ENCODE measurements around the gene INKA2.

Gene INKA2

DNA sequence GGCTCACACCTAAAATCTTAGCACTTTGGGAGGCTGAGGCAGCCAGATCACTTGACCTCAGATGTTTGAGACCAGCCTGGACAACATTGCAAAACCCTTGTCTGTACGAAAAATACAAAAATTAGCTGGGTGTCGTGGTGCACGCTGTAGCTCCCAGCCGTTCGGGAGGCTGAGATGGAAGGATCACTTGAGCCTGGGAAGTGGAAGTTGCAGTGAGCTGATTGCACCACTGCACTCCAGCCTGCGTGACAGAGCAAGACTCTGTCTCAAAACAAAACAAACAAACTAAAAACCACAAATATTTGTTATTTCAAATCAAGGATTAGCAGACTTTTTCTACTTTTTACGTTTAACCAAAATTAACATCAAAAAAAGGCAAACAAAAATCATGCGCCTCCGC, 31.3 kb downstream of the INKA2 start:
- Histone ChIP-seq H3K4me1 (ENCODE audit: insufficient read depth, low read length, poor library complexity, severe bottlenecking) (no peaks in the 10 kb centered on the region), H3K36me3 (ENCODE audit: insufficient read depth, low read length) (peaks cover 81% of the 10 kb centered on the region), H3F3A (ENCODE audit: low read depth) (no peaks in the 10 kb centered on the region)

DNA sequence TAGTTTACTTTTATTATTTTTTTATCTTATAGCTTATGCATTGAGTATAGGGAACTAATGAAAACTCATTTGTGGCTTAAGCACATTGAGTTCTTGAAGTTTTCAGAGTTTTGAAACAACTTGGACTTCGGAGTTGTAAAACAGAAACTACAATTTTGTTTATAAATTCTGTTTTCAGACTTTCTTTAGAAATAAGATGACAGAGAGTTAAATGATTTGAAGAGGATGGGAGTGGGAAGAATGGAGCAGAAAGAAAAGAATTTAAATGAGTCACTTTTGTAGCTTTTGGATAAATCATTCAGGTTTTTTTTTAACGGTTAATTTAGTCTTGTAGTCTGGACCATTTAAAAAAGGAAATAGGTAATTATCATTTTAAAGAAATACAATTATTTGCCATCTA, 32.3 kb downstream of the INKA2 start:
- Histone ChIP-seq H3K4me2 (ENCODE audit: low read depth, low read length, poor library complexity, severe bottlenecking) (no peak overlapping the region), H3K4me1 (ENCODE audit: insufficient read depth, low read length, poor library complexity, severe bottlenecking) (no peaks in the 10 kb centered on the region), H3K27me3 (ENCODE audit: insufficient read depth, low read length, poor library complexity, severe bottlenecking) (no peaks in the 10 kb centered on the region), H3K9ac (ENCODE audit: low read depth, low read length, poor library complexity, severe bottlenecking) (no peak overlapping the region), H4K20me1 (ENCODE audit: insufficient read depth, low read length, poor library complexity, severe bottlenecking) (no peaks in the 10 kb centered on the region), H2AFZ (ENCODE audit: low read length) (no peak overlapping the region), H3K9me3 (ENCODE audit: insufficient read depth, low read depth, low read length) (no peaks in the 10 kb centered on the region), H3K79me2 (ENCODE audit: insufficient read depth, low read length) (no peaks in the 10 kb centered on the region), H3K4me3 (ENCODE audit: low read length, poor library complexity, severe bottlenecking) (no peak overlapping the region), H3F3A (ENCODE audit: low read depth) (no peaks in the 10 kb centered on the region), H3K9me2 (replicated peaks; ENCODE audit: low read depth, low read length) (no peaks in the 10 kb centered on the region), H3K36me3 (ENCODE audit: insufficient read depth, low read length) (peaks cover 89% of the 10 kb centered on the region)
- TF ChIP-seq, protein P1, sequence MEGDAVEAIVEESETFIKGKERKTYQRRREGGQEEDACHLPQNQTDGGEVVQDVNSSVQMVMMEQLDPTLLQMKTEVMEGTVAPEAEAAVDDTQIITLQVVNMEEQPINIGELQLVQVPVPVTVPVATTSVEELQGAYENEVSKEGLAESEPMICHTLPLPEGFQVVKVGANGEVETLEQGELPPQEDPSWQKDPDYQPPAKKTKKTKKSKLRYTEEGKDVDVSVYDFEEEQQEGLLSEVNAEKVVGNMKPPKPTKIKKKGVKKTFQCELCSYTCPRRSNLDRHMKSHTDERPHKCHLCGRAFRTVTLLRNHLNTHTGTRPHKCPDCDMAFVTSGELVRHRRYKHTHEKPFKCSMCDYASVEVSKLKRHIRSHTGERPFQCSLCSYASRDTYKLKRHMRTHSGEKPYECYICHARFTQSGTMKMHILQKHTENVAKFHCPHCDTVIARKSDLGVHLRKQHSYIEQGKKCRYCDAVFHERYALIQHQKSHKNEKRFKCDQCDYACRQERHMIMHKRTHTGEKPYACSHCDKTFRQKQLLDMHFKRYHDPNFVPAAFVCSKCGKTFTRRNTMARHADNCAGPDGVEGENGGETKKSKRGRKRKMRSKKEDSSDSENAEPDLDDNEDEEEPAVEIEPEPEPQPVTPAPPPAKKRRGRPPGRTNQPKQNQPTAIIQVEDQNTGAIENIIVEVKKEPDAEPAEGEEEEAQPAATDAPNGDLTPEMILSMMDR (conservative IDR thresholded peaks at IDR 0.05; ENCODE audit: low read length): no peak
- TF ChIP-seq EZH2phosphoT487 (IDR thresholded peaks at IDR 0.05; ENCODE audit: borderline replicate concordance): no peak

More for the DNA sequence above, 31.3 kb downstream of the INKA2 start:
- Histone ChIP-seq H3K9ac (ENCODE audit: low read depth, low read length, poor library complexity, severe bottlenecking) (no peak overlapping the region), H2AFZ (ENCODE audit: low read length) (no peak overlapping the region), H3K79me2 (ENCODE audit: insufficient read depth, low read length) (no peaks in the 10 kb centered on the region), H4K20me1 (ENCODE audit: insufficient read depth, low read length, poor library complexity, severe bottlenecking) (no peaks in the 10 kb centered on the region), H3K9me2 (replicated peaks; ENCODE audit: low read depth, low read length) (no peaks in the 10 kb centered on the region), H3K27me3 (ENCODE audit: insufficient read depth, low read length, poor library complexity, severe bottlenecking) (no peaks in the 10 kb centered on the region), H3K4me2 (ENCODE audit: low read depth, low read length, poor library complexity, severe bottlenecking) (no peak overlapping the region), H3K9me3 (ENCODE audit: insufficient read depth, low read depth, low read length) (no peaks in the 10 kb centered on the region), H3K4me3 (ENCODE audit: low read length, poor library complexity, severe bottlenecking) (no peak overlapping the region)
- no peak for TF ChIP-seq EZH2phosphoT487 (IDR thresholded peaks at IDR 0.05; ENCODE audit: borderline replicate concordance)
- TF ChIP-seq, protein P1 (conservative IDR thresholded peaks at IDR 0.05; ENCODE audit: low read length): no peak

DNA sequence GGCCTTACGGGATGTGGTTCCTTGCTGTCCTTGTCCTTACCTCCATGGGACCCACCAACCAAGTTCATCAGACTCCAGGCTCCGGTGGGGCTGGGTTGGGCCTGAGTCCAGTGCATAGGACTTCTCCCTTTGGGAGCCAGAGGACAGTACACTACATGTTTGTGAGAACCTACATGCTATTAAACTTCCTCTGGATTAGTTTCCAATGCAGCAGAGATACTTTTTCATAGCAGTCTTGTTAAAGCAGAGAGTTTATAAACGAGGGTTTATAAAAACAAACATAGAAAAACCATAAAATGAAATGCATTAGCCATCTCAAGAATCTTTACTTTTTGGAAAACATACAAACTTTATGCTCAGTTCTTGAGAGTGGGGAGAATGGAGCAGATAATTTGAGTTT, 33.4 kb downstream of the INKA2 start:
- Histone ChIP-seq H3K79me2 (ENCODE audit: insufficient read depth, low read length) (no peaks in the 10 kb centered on the region), H3K9ac (ENCODE audit: low read depth, low read length, poor library complexity, severe bottlenecking) (no peak overlapping the region), H3K27me3 (ENCODE audit: insufficient read depth, low read length, poor library complexity, severe bottlenecking) (no peaks in the 10 kb centered on the region), H3K4me3 (ENCODE audit: low read length, poor library complexity, severe bottlenecking) (no peak overlapping the region), H3K9me2 (replicated peaks; ENCODE audit: low read depth, low read length) (no peaks in the 10 kb centered on the region), H3F3A (ENCODE audit: low read depth) (no peaks in the 10 kb centered on the region), H3K4me2 (ENCODE audit: low read depth, low read length, poor library complexity, severe bottlenecking) (no peak overlapping the region), H3K4me1 (ENCODE audit: insufficient read depth, low read length, poor library complexity, severe bottlenecking) (no peaks in the 10 kb centered on the region), H3K9me3 (ENCODE audit: insufficient read depth, low read depth, low read length) (no peaks in the 10 kb centered on the region), H3K36me3 (ENCODE audit: insufficient read depth, low read length) (peaks cover 93% of the 10 kb centered on the region), H4K20me1 (ENCODE audit: insufficient read depth, low read length, poor library complexity, severe bottlenecking) (no peaks in the 10 kb centered on the region), H2AFZ (ENCODE audit: low read length) (no peak overlapping the region)
- TF ChIP-seq, protein P1 (conservative IDR thresholded peaks at IDR 0.05; ENCODE audit: low read length): no peak
- TF ChIP-seq EZH2phosphoT487 (IDR thresholded peaks at IDR 0.05; ENCODE audit: borderline replicate concordance): no peak

All from Loucy (cell line).